GM21576 (cell line): Measurements from ENCODE around the gene PRCD.
A peak's percentile ranks its signal among the peaks of the same experiment; 100 is the strongest.
"Not testable (repeated sequence)": the region's sequence is repeated elsewhere in the genome, so short reads cannot be mapped to it uniquely, and the experiment has no call there.

Source experiments
- ATAC-seq: cut with Tn5 transposase; IDR thresholded peaks from one replicate; pipeline ENCODE4 v1.9.1; 2021; ENCODE audit warnings: mild to moderate bottlenecking, moderate library complexity; ENCODE audit not compliant: unreplicated experiment

The PRCD gene

GRCh38 chr17:76525513-76525833 is 14.4 kb upstream of the PRCD start:
- not testable (repeated sequence) for ATAC-seq

GRCh38 chr17:76527016-76527415 is 12.8 kb upstream of the PRCD start:
- not testable (repeated sequence) for ATAC-seq

- peak; percentile 53 for ATAC-seq
Observed at GRCh38 chr17:76527430-76528111, 12.3 kb upstream of the PRCD start.

- ATAC-seq, result peak; percentile 40
Observed at GRCh38 chr17:76528156-76528527, 11.7 kb upstream of the PRCD start.

GRCh38 chr17:76528528-76529223 is 11.2 kb upstream of the PRCD start:
- ATAC-seq, result no peak

GRCh38 chr17:76529224-76530094 is 10.4 kb upstream of the PRCD start:
- ATAC-seq, result no peak

- ATAC-seq, result no peak
Observed at GRCh38 chr17:76530095-76530723, 9.6 kb upstream of the PRCD start.

GRCh38 chr17:76530811-76531485 is 8.9 kb upstream of the PRCD start:
- ATAC-seq, result no peak

- ATAC-seq, result no peak
Observed at GRCh38 chr17:76531486-76532038, 8.3 kb upstream of the PRCD start.

- no peak for ATAC-seq
Observed at GRCh38 chr17:76532072-76532651, 7.7 kb upstream of the PRCD start.

- not testable (repeated sequence) for ATAC-seq
Observed at GRCh38 chr17:76533640-76534359, 6.0 kb upstream of the PRCD start.

- ATAC-seq, result no peak
Observed at GRCh38 chr17:76534831-76535732, 4.8 kb upstream of the PRCD start.

- no peak for ATAC-seq
Observed at GRCh38 chr17:76535788-76536510, 3.9 kb upstream of the PRCD start.

GRCh38 chr17:76536511-76537287 is 3.1 kb upstream of the PRCD start:
- ATAC-seq, result no peak

GRCh38 chr17:76537288-76537577 is 2.6 kb upstream of the PRCD start:
- no peak for ATAC-seq

GRCh38 chr17:76537578-76538280 is 2.1 kb upstream of the PRCD start, which contains the start of gene CYGB:
Gene CYGB (minus strand): TSS chr17:76537709. CDS start chr17:76537542, 167 bp downstream.
- ATAC-seq, result no peak
